Heart right ventricle (tissue), 16 donors: Measurements from ENCODE around the gene SMOC1. TPM values are rescaled to one million over a fixed set of nuclear protein-coding genes. Genes with fewer than 3 reads are reported as not detected.

ENCODE experiments used
- ATAC-seq, 8 donors: fragments of 200-7000 bp; cut with Tn5 transposase; one replicate each; pipeline ENCODE4 v1.9.1; 2020; ENCODE audit warnings: mild to moderate bottlenecking in 8 of 8, moderate library complexity in 8 of 8, moderate number of reproducible peaks in 1 of 8
- DNase-seq, 2 donors: peaks; one replicate each; pipeline ENCODE4 v3.0.0-alpha.2; 2020
- H3K27ac ChIP-seq, 10 donors: fragments of 200-600 bp; sonication (generic) in 2 of 10; one replicate each; pipeline versions ENCODE4 v1.5.0 to v1.8.0; 2020 to 2022; ENCODE audit warnings: mild to moderate bottlenecking in 3 of 10
- H3K27me3 ChIP-seq, 7 donors: fragments of 200-600 bp; one replicate each; pipeline ENCODE4 v1.8.0; 2021 to 2022; ENCODE audit warnings: mild to moderate bottlenecking in 2 of 7
- H3K36me3 ChIP-seq, 9 donors: fragments of 200-600 bp; sonication (generic) in 1 of 9; one replicate each; pipeline versions ENCODE4 v1.5.0 to v1.8.0; 2020 to 2022; ENCODE audit warnings: mild to moderate bottlenecking in 2 of 9
- H3K4me1 ChIP-seq, 9 donors: fragments of 200-600 bp; sonication (generic) in 1 of 9; one replicate each; pipeline versions ENCODE4 v1.5.0 to v1.8.0; 2020 to 2022; ENCODE audit warnings: mild to moderate bottlenecking in 4 of 9
- H3K4me3 ChIP-seq, 10 donors: fragments of 200-600 bp; sonication (generic) in 2 of 10; one replicate each; pipeline versions ENCODE4 v1.5.0 to v1.8.0; 2020 to 2022; ENCODE audit warnings: mild to moderate bottlenecking in 7 of 10, moderate library complexity in 2 of 10
- H3K9me3 ChIP-seq, 11 donors: fragments of 200-600 bp in 10 of 11; sonication (generic) in 2 of 11; one replicate each; pipeline versions ENCODE4 v1.5.0 to v1.8.0; 2013 to 2022; ENCODE audit warnings: mild to moderate bottlenecking in 2 of 11, control low read depth in 1 of 11, moderate library complexity in 1 of 11
- WGBS, 2 donors: extraction: QIAGEN DNeasy Blood & Tissue Kit; methylation state at CpG; one replicate each; pipeline ENCODE4 v1.1.7; 2013; ENCODE audit warnings: inconsistent platforms in 1 of 2; 5-methylcytosine and 5-hydroxymethylcytosine counted together
- intact Hi-C, 10 donors: fragments of 100-400 bp; cut with DNase I; formaldehyde crosslinking; loops; one replicate each; pipeline versions ENCODE4 v1.11.1 to v1.14.2; 2022
- polyA plus RNA-seq, 2 donors: library from polyadenylated mRNA; stranded (reverse); fragments of 200-250 nt; gene quantifications; one replicate each; pipeline ENCODE4 v1.2.3, GENCODE V29; 2013
- total RNA-seq, 10 donors: library from RNA; stranded (reverse); fragmentation: NEBNext Ultra II Directional in 3 of 10; extraction: Animal tissue kit (Norgen Biotek cat#: 25700) in 3 of 10; gene quantifications; one replicate each; pipeline versions ENCODE4 v1.2.1 to v1.2.4, GENCODE V29; 2021 to 2023
- TF ChIP-seq, protein P1 (sequence below), 9 donors: fragments of 200-600 bp; sonication (generic) in 2 of 9; IDR thresholded peaks; one replicate each; pipeline versions ENCODE4 v1.5.0 to v1.8.0; 2021 to 2022; ENCODE audit warnings: antibody characterized with exemption in 9 of 9, mild to moderate bottlenecking in 5 of 9, moderate library complexity in 1 of 9
- donor health status: Arrhythmogenic right ventricular cardiomyopathy.
- donor health status: ischemic (EF 13 %, LVEDD 7.1; RV severe dilation, severe dysfunction).
- donor health status: healthy with polysubstance abuse.
- donor health status: DM: no; HTN: yes; CAD: no.
- donor health status: DM: no; HTN: no; CAD: no.
- donor health status: ischemic (EF 25% LVEDD 6.9; RV normal size, moderate dysfunction).
- donor health status: ischemic (EF 25% LVEDD 5.7; RV mildly dilated, moderate dysfunction).
- donor health status: healthy.
- donor health status: DM: yes; HTN: yes; CAD: no.
- donor health status: Ischemic cardiomyopathy.
- donor health status: ischemic (EF 35%, LVEDD 5.7; RV mildly dilated, moderate dysfunction).
- donor health status: nonischemic (EF 11% LVEDD 7.7; RV severe dilation, severe dysfunction).
- donor health status: DM: yes; HTN: yes; CAD: no.
- donor health status: PGD.
- donor health status: ischemic (EF 29% LVEDD 5.4; RV normal size, mild dysfunction).
- donor health status: nonischemic (EF 23%, LVEDD 6.1; RV moderate dilation, normal function).

Gene SMOC1
- total and polyA plus RNA-seq, 12 donors = 0.15 to 6.8 (median 1.3) TPM

DNA sequence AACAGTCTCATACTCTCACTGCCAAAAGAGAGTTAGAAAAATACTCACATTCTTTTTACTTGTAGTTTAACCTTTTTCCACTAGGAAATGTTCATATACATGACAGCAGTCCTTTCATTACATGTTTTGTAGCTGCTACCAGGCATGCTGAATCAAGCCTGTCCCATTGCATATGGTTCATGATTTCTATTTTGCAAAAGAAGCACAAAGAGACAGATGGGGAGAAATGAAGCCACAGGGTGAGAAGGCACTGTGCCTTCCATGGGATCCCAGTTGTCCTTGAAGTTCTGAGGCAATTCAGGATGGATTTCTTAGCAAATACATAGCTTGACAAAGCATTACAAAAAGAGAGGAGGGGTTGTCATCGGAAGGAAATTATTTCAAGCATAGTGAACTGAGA, 89.5 kb downstream of the SMOC1 start:
- Histone ChIP-seq H3K36me3 (no peaks in the 10 kb centered on the region), H3K4me1 (no peaks in the 10 kb centered on the region), H3K27me3 (peaks cover 0 to 21% (median 9%) of the 10 kb centered on the region in 7 donors), H3K27ac (no peak overlapping the region), H3K9me3 (no peaks in the 10 kb centered on the region), H3K4me3 (no peak overlapping the region)
- ATAC-seq = no peak
- no peak for DNase-seq
- 90 to 92% methylated on average over 1 of the region's 1 CpG for WGBS, 2 donors
- intact Hi-C loops = no loop called here
- TF ChIP-seq, protein P1, sequence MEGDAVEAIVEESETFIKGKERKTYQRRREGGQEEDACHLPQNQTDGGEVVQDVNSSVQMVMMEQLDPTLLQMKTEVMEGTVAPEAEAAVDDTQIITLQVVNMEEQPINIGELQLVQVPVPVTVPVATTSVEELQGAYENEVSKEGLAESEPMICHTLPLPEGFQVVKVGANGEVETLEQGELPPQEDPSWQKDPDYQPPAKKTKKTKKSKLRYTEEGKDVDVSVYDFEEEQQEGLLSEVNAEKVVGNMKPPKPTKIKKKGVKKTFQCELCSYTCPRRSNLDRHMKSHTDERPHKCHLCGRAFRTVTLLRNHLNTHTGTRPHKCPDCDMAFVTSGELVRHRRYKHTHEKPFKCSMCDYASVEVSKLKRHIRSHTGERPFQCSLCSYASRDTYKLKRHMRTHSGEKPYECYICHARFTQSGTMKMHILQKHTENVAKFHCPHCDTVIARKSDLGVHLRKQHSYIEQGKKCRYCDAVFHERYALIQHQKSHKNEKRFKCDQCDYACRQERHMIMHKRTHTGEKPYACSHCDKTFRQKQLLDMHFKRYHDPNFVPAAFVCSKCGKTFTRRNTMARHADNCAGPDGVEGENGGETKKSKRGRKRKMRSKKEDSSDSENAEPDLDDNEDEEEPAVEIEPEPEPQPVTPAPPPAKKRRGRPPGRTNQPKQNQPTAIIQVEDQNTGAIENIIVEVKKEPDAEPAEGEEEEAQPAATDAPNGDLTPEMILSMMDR (IDR thresholded peaks at IDR 0.05) = no peak

DNA sequence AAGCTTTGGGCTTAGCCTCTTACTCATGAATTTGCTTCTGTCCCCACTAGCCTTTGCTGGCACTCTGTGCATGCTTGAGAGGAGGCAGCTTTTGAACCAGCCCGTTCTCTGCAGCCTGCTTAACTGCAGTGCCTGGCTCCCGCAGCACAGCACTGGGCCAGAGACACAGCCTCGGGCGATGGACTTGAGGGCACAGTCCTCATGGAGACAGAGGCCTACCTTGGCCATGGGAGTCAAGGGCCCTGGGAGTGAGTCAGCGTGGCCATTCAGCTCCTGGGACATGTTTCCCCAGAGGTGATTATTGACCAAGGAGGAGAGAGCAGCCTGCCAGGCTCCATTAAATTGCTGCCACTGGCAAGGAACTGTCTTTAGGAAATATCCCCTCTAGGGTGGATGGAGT, 93.5 kb downstream of the SMOC1 start:
- Histone ChIP-seq H3K27ac (no peak overlapping the region), H3K27me3 (peaks cover 0 to 23% (median 10%) of the 10 kb centered on the region in 7 donors), H3K36me3 (no peaks in the 10 kb centered on the region), H3K9me3 (no peaks in the 10 kb centered on the region), H3K4me3 (no peak overlapping the region), H3K4me1 (no peaks in the 10 kb centered on the region)
- intact Hi-C loops = no loop called here
- DNase-seq (no peak), ATAC-seq (no peak)
- TF ChIP-seq, protein P1 (IDR thresholded peaks at IDR 0.05) = no peak
- WGBS, 2 donors = 84 to 86% methylated on average over 5 of the region's 5 CpGs

DNA sequence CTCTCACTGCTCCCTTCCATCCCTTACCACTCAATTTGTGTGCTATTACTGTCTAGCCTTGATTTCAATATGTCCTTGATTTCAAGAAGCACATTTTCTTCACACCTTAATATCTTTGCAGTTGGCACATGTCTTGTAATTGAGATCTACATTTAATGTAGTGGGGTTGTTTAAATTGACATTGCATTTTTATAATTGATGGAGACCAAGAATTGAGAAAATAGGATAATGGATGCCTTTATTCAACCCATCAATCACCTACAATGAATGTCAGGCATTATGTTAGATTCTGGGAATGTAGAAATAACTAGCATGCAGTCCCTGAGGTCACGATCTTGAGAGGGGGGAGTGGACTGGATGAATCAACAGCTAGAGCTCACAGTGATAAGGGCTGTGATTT, 94.6 kb downstream of the SMOC1 start:
- H3K27me3 ChIP-seq = peaks cover 0 to 23% (median 10%) of the 10 kb centered on the region in 7 donors
- intact Hi-C loops = no loop called here
- no peaks in the 10 kb centered on the region for H3K9me3 ChIP-seq
- WGBS, 2 donors = 43 to 58% methylated on average over 1 of the region's 1 CpG
- ATAC-seq (no peak), DNase-seq (no peak)
- TF ChIP-seq, protein P1 (IDR thresholded peaks at IDR 0.05) = no peak
- H3K36me3 ChIP-seq = no peaks in the 10 kb centered on the region
- no peak overlapping the region for H3K4me3 ChIP-seq
- no peak overlapping the region for H3K27ac ChIP-seq
- no peaks in the 10 kb centered on the region for H3K4me1 ChIP-seq

DNA sequence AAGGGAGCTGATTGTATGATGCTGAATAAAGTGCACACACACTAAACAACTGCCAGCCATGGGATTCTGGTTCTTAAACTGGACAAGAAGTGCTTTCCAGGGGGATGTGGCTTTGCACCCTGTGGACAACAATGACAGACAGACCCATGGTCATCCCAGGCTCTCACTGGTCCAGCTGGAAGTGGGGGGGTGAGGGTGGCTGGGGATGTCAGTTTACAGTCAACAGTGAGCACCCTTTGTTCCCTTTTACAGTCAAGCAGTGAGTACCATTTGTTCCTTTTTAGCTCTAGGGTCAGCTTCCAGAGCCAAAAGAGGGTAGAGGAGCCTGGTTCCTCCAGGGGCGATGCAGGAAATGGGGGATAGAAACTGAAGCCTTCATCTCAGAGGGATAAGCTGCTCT, 100.7 kb downstream of the SMOC1 start:
- peaks cover 0 to 7% (median 0%) of the 10 kb centered on the region in 9 donors for H3K4me1 ChIP-seq
- H3K36me3 ChIP-seq = no peaks in the 10 kb centered on the region
- H3K9me3 ChIP-seq = no peaks in the 10 kb centered on the region
- 79 to 91% methylated on average over 1 of the region's 1 CpG for WGBS, 2 donors
- TF ChIP-seq, protein P1 (IDR thresholded peaks at IDR 0.05) = no peak
- H3K27me3 ChIP-seq = peaks cover 0 to 38% (median 5%) of the 10 kb centered on the region in 7 donors
- no peak overlapping the region for H3K27ac ChIP-seq
- intact Hi-C loops = no loop called here
- DNase-seq (no peak), ATAC-seq (no peak)
- H3K4me3 ChIP-seq = no peak overlapping the region
